NCI-H2196 treated with DMSO at 0.1 percent for 48 hours (cell line): Measurements from ENCODE around the gene IL7R.

Source experiments
- DNase-seq: peaks from one replicate; lab custom pipeline; 2025; ENCODE audit not compliant: unreplicated experiment; lab: John Stamatoyannopoulos, UW

IL7R gene

GRCh38 chr5:35903631-35904203 is 47.0 kb downstream of the IL7R start:
- no peak for DNase-seq

GRCh38 chr5:35904443-35905132 is 47.9 kb downstream of the IL7R start:
- DNase-seq = no peak

- no peak for DNase-seq
Measured at GRCh38 chr5:35908228-35908627, 51.5 kb downstream of the IL7R start.

GRCh38 chr5:35908814-35909213 is 52.1 kb downstream of the IL7R start:
- DNase-seq = no peak

- no peak for DNase-seq
Measured at GRCh38 chr5:35919191-35919590, 62.5 kb downstream of the IL7R start.

GRCh38 chr5:35920890-35921289 is 64.2 kb downstream of the IL7R start:
- no peak for DNase-seq

GRCh38 chr5:35921930-35922329 is 65.2 kb downstream of the IL7R start:
- DNase-seq = no peak

GRCh38 chr5:35922468-35922867 is 65.8 kb downstream of the IL7R start:
- DNase-seq = no peak

- no peak for DNase-seq
Measured at GRCh38 chr5:35924122-35924949, 67.6 kb downstream of the IL7R start.

GRCh38 chr5:35924950-35925722 is 68.4 kb downstream of the IL7R start:
- DNase-seq = no peak

- DNase-seq = peak; percentile 28
Measured at GRCh38 chr5:35926389-35927051, 69.8 kb downstream of the IL7R start.
